K562 treated with DMSO at 1 percent for 12 hours (cell line): Measurements from ENCODE around the gene MTRF1. TPM values are rescaled to one million over a fixed set of nuclear protein-coding genes. Genes with fewer than 3 reads are reported as not detected.

Experiments
- total RNA-seq: library from RNA; unstranded; fragments of 300-600 nt; gene quantifications from 2 replicates; pipeline ENCODE4 v1.2.3, GENCODE V29; 2022; ENCODE audit not compliant: insufficient read depth

The MTRF1 gene, protein sequence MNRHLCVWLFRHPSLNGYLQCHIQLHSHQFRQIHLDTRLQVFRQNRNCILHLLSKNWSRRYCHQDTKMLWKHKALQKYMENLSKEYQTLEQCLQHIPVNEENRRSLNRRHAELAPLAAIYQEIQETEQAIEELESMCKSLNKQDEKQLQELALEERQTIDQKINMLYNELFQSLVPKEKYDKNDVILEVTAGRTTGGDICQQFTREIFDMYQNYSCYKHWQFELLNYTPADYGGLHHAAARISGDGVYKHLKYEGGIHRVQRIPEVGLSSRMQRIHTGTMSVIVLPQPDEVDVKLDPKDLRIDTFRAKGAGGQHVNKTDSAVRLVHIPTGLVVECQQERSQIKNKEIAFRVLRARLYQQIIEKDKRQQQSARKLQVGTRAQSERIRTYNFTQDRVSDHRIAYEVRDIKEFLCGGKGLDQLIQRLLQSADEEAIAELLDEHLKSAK
- total RNA-seq = 3.5 and 11.7 TPM in 2 replicates

GRCh38 chr13:41263261-41263971 lies at the start of gene MTRF1:
TSS of gene MTRF1 (minus strand) at chr13:41263576. CDS start at chr13:41260907, 2,669 bp downstream.

GRCh38 chr13:41310963-41311405 lies 47.6 kb upstream of the MTRF1 start, which contains the start of gene NAA16:
TSS of gene NAA16 (plus strand) at chr13:41311267. CDS start at chr13:41311529, 262 bp downstream.

DNA sequence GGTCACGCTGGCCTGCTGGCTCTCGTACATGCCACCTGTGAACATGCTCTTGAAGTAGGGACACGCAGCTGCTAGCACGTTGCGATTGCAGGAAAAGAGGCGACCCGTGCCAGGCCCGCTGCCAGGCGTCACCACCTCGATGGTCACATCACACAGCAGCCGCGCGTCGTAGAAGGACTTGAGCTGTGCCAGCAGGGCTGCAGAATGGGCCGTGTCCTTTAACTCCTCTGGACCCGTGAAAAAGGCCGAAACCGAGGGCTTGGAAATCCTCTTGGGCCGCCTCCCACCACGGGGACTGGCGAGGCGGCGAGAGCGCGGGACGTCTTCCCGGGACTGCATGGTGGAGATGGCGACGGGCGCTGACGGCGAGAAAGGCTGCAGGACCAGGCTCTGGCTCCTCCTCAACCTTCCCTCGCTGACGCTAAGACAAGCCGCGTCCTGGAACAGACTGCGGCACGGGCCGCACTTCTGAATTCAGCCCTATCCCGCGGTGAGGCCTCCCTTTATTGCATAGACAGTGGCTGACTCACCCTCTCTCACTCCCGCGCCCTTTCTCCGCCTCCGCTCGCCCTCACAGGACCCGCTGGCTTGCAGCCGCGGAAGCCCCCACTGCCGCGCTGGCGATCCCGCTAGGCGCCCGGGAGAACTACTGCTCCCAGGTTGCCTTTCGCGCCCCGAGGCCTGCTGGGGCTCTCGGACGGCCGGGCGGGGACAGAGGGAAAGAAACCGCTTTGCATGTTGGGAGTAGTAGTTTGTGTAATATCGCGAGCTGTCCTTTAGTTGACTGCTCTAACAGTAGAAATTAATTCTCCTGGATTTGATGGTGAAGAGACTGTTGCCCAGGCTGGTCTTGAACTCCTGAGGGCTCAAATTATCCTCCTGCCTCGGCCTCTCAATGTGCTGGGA lies 69.2 kb downstream of the MTRF1 start, which contains the start of gene KBTBD7:
Gene KBTBD7, minus strand, starts transcription at position 651 of the 906 bp plus-strand sequence. Its CDS starts 312 bp downstream, at position 339.

Other genes starting within 250 kb of the MTRF1 start
- gene ELF1, start 244.3 kb downstream of the MTRF1 start, total RNA-seq = 10.2 and 38.5 TPM in 2 replicates
- 7.3 and 9.0 TPM in 2 replicates for gene WBP4, start 202.1 kb downstream of the MTRF1 start, total RNA-seq
- gene KBTBD6, start 130.8 kb downstream of the MTRF1 start, total RNA-seq = 1.8 and 5.3 TPM in 2 replicates
- gene KBTBD7, start 69.0 kb downstream of the MTRF1 start, total RNA-seq = 3.1 and 6.0 TPM in 2 replicates
- gene NAA16, start 47.7 kb upstream of the MTRF1 start, total RNA-seq = 2.2 and 6.9 TPM in 2 replicates
- 4.2 and 4.9 TPM in 2 replicates for gene RGCC, start 194.0 kb upstream of the MTRF1 start, total RNA-seq